ENCODE results near the gene RABGAP1L.

GRCh38 chr1:174912264-174912663 is 752.9 kb downstream of the RABGAP1L start:
- TF ChIP-seq, protein P1, sequence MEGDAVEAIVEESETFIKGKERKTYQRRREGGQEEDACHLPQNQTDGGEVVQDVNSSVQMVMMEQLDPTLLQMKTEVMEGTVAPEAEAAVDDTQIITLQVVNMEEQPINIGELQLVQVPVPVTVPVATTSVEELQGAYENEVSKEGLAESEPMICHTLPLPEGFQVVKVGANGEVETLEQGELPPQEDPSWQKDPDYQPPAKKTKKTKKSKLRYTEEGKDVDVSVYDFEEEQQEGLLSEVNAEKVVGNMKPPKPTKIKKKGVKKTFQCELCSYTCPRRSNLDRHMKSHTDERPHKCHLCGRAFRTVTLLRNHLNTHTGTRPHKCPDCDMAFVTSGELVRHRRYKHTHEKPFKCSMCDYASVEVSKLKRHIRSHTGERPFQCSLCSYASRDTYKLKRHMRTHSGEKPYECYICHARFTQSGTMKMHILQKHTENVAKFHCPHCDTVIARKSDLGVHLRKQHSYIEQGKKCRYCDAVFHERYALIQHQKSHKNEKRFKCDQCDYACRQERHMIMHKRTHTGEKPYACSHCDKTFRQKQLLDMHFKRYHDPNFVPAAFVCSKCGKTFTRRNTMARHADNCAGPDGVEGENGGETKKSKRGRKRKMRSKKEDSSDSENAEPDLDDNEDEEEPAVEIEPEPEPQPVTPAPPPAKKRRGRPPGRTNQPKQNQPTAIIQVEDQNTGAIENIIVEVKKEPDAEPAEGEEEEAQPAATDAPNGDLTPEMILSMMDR (IDR thresholded peaks at IDR 0.05) = no peak
- TF ChIP-seq POLR2A (IDR thresholded peaks at IDR 0.05) = no peak

Data from lower leg skin (tissue), 3 donors.